Thyroid gland (tissue), 4 donors: Measurements from ENCODE around the gene ANKRD34B. TPM values are rescaled to one million over a fixed set of nuclear protein-coding genes. Genes with fewer than 3 reads are reported as not detected.
"Not testable (repeated sequence)": the region's sequence is repeated elsewhere in the genome, so short reads cannot be mapped to it uniquely, and the experiment has no call there.

Experiments
- DNase-seq, 2 donors: peaks; one replicate each; pipeline ENCODE4 v3.0.0-alpha.2; 2019
- H3K27ac ChIP-seq, 3 donors: fragments of 200-600 bp; sonication (generic); 1 replicate in 2 of 3; 2 replicates in 1 of 3; pipeline ENCODE4 v1.5.1; 2016 to 2019; ENCODE audit warnings: mild to moderate bottlenecking in 1 of 3, moderate library complexity in 1 of 3
- H3K27me3 ChIP-seq: fragments of 200-600 bp; sonication (generic); one replicate; pipeline ENCODE4 v1.5.1; 2019
- H3K36me3 ChIP-seq, 2 donors: fragments of 200-600 bp; sonication (generic); one replicate each; pipeline ENCODE4 v1.5.1; 2016 to 2019
- H3K4me1 ChIP-seq, 2 donors: fragments of 200-600 bp; sonication (generic); one replicate each; pipeline ENCODE4 v1.5.1; 2017 to 2019
- H3K4me3 ChIP-seq, 3 donors: fragments of 200-600 bp; sonication (generic); replicated peaks in 1 of 3; 1 replicate in 2 of 3; 2 replicates in 1 of 3; pipeline ENCODE4 v1.5.1; 2016; ENCODE audit warnings: mild to moderate bottlenecking in 1 of 3
- H3K9me3 ChIP-seq: fragments of 200-600 bp; sonication (generic); one replicate; pipeline ENCODE4 v1.5.1; 2017
- CTCF ChIP-seq, 6 experiments: fragments of 200-600 bp in 3 of 6; fragments of 450-650 bp in 3 of 6; sonication (generic) in 3 of 6; IDR thresholded peaks; one replicate each; pipeline ENCODE4 v1.5.1; 2016 to 2019; ENCODE audit warnings: antibody characterized with exemption in 6 of 6, mild to moderate bottlenecking in 2 of 6, inconsistent platforms in 1 of 6, moderate library complexity in 1 of 6
- POLR2A ChIP-seq, 2 donors: fragments of 450-650 bp; IDR thresholded peaks; one replicate each; pipeline ENCODE4 v1.6.1; 2017; ENCODE audit warnings: antibody characterized with exemption in 2 of 2, mild to moderate bottlenecking in 2 of 2, moderate library complexity in 1 of 2
- WGBS, 2 donors: methylation state at CpG; one replicate each; pipeline ENCODE4 v1.1.5; 2017; 5-methylcytosine and 5-hydroxymethylcytosine counted together
- intact Hi-C: fragments of 100-400 bp; cut with DNase I; formaldehyde crosslinking; loops from one replicate; pipeline ENCODE4 v1.15.1; 2023
- total RNA-seq, 4 donors: library from RNA; depleted of rRNA; stranded (reverse); fragments of >200 nt; gene quantifications; one replicate each; pipeline ENCODE4 v1.2.3, GENCODE V29; 2016

Gene ANKRD34B
- total RNA-seq, 4 donors from 2014 or later, result not detected

DNA sequence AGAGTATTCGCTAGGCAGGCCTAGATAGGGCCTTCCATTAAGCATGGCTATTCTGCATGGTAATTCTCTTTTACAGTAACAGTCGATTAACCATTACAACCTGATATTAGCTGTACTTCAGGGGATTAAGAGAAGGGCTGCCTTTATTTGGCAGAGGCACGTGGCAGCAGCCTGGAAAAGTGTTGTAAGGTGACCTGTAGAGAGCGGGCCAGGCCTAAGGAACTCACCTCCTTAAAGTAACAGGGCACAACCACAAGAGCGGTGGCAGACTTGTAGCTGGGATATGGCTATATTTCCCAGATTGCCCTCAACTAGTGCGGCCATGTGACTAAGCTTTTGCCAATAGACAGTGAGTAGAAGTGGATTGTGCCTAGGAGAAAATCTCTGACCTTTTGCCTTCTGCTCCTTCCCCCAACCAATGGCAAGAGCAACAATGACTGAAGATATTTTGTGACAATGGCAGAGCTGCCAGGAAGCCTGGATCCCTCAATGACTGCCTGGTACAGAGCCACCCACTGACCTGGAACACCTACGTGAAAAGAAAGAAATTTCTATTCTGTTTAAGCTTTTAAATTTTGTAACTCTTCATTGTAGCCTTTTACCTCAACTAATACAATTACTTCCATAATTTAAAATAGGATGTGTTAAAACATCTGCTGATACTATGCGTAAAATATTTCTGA lies 18.9 kb upstream of the ANKRD34B start:
- Histone ChIP-seq H3K4me3 (no peak overlapping the region), H3K9me3 (no peaks in the 10 kb centered on the region), H3K27me3 (no peaks in the 10 kb centered on the region), H3K4me1 (peaks cover 24 to 25% of the 10 kb centered on the region in 2 donors), H3K36me3 (no peaks in the 10 kb centered on the region), H3K27ac (no peak overlapping the region)
- TF ChIP-seq POLR2A (IDR thresholded peaks at IDR 0.05) (no peak), CTCF (IDR thresholded peaks at IDR 0.05) (no peak)
- intact Hi-C loops, result no loop called here
- 88% methylated on average over 8 of the region's 8 CpGs for WGBS, 2 donors
- DNase-seq, result no peak

- Histone ChIP-seq H3K27ac (no peak overlapping the region), H3K36me3 (no peaks in the 10 kb centered on the region), H3K27me3 (no peaks in the 10 kb centered on the region), H3K4me1 (no peaks in the 10 kb centered on the region), H3K9me3 (no peaks in the 10 kb centered on the region), H3K4me3 (no peak overlapping the region)
- intact Hi-C loops, result no loop called here
- WGBS, 2 donors, result 92 to 93% methylated on average over 6 of the region's 6 CpGs
- no peak for TF ChIP-seq CTCF (IDR thresholded peaks at IDR 0.05)
- no peak for TF ChIP-seq POLR2A (IDR thresholded peaks at IDR 0.05)
- DNase-seq, result no peak
Observed at GRCh38 chr5:80584770-80585169, 14.7 kb upstream of the ANKRD34B start.

DNA sequence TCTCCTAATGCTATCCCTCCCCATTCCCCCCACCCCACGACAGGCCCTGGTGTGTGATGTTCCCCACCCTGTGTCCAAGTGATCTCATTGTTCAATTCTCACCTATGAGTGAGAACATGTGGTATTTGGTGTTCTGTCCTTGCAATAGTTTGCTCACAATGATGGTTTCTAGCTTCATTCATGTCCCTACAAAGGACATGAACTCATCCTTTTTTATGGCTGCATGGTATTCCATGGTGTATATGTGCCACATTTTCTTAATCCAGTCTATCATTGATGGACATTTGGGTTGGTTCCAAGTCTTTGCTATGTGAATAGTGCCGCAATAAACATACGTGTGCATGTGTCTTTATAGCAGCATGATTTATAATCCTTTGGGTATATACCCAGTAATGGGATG lies 10.2 kb upstream of the ANKRD34B start:
- H3K36me3 ChIP-seq, H3K4me1 ChIP-seq, H3K9me3 ChIP-seq, H3K27me3 ChIP-seq, H3K4me3 ChIP-seq, H3K27ac ChIP-seq, DNase-seq, intact Hi-C loops: not testable (repeated sequence)
- WGBS, 2 donors, result 95 to 97% methylated on average over 3 of the region's 3 CpGs

- intact Hi-C loops, result no loop called here
- TF ChIP-seq POLR2A (IDR thresholded peaks at IDR 0.05), result no peak
- no peak for TF ChIP-seq CTCF (IDR thresholded peaks at IDR 0.05)
- H3K4me1 ChIP-seq, result no peaks in the 10 kb centered on the region
- no peak for DNase-seq
- no peak overlapping the region for H3K27ac ChIP-seq
- no peaks in the 10 kb centered on the region for H3K27me3 ChIP-seq
- H3K4me3 ChIP-seq, result no peak overlapping the region
- H3K36me3 ChIP-seq, result no peaks in the 10 kb centered on the region
- H3K9me3 ChIP-seq, result no peaks in the 10 kb centered on the region
- 93 to 96% methylated on average over 2 of the region's 2 CpGs for WGBS, 2 donors
Observed at GRCh38 chr5:80579050-80579449, 9.0 kb upstream of the ANKRD34B start.

DNA sequence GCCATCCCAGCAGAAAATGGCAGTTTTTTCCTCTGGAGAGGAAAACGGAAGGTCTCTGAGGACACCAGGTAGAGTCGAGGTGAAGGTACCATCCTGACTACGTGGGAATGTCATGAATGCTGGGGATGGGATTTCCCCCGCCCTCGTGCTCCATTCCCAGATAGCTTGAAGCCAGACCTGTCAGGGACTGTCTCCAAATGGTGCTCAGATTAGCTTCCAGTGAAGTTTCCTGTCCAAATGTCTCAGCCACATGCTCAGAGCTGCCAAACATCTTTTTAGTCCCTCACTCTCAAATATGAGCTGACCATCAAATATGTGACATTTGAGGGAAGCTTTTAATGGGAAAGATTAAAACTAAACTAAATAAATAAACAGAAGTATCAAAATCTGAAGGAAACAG lies 7.6 kb upstream of the ANKRD34B start:
- no peak for DNase-seq
- H3K4me3 ChIP-seq, result no peak overlapping the region
- H3K27me3 ChIP-seq, result no peaks in the 10 kb centered on the region
- TF ChIP-seq CTCF (IDR thresholded peaks at IDR 0.05) (no peak), POLR2A (IDR thresholded peaks at IDR 0.05) (no peak)
- H3K36me3 ChIP-seq, result no peaks in the 10 kb centered on the region
- H3K4me1 ChIP-seq, result no peaks in the 10 kb centered on the region
- no peak overlapping the region for H3K27ac ChIP-seq
- WGBS, 2 donors, result 45 to 48% methylated on average over 5 of the region's 5 CpGs
- intact Hi-C loops, result no loop called here
- H3K9me3 ChIP-seq, result no peaks in the 10 kb centered on the region
